Pancreas (tissue), 10 donors: ENCODE measurements around the gene ATP6V1F. TPM values are rescaled to one million over a fixed set of nuclear protein-coding genes. Genes with fewer than 3 reads are reported as not detected.

Experiments used
- ATAC-seq, 4 donors: fragments of 200-7000 bp; cut with Tn5 transposase; one replicate each; pipeline versions ENCODE4 v1.8.0 to v1.9.1; 2020; ENCODE audit warnings: mild to moderate bottlenecking in 4 of 4, moderate library complexity in 4 of 4
- DNase-seq, 6 donors: peaks; one replicate each; pipeline ENCODE4 v3.0.0-alpha.2; 2020
- FAIRE-seq: peaks from 2 replicates; lab custom pipeline; 2012; peaks lifted over from hg19 to GRCh38; lab: Jason Lieb, UNC
- H3K27ac ChIP-seq, 4 donors: fragments of 200-600 bp; sonication (generic); 1 replicate in 3 of 4; 2 replicates in 1 of 4; pipeline versions ENCODE4 v1.5.0 to v1.8.0; 2020
- H3K27me3 ChIP-seq, 4 donors: fragments of 200-600 bp; one replicate each; pipeline ENCODE4 v1.8.0; 2021
- H3K36me3 ChIP-seq, 3 donors: fragments of 200-600 bp; sonication (generic) in 1 of 3; one replicate each; pipeline versions ENCODE4 v1.5.0 to v1.8.0; 2020 to 2021
- H3K4me1 ChIP-seq, 3 donors: fragments of 200-600 bp; one replicate each; pipeline ENCODE4 v1.8.0; 2021
- H3K4me3 ChIP-seq, 4 donors: fragments of 200-600 bp; sonication (generic) in 2 of 4; one replicate each; pipeline versions ENCODE4 v1.5.0 to v1.8.0; 2020 to 2021
- H3K9me3 ChIP-seq, 4 donors: fragments of 200-600 bp; one replicate each; pipeline ENCODE4 v1.8.0; 2021
- WGBS, 2 donors: extraction: QIAGEN DNeasy Blood & Tissue Kit; methylation state at CpG; one replicate each; pipeline ENCODE4 v1.1.7; 2013; 5-methylcytosine and 5-hydroxymethylcytosine counted together
- intact Hi-C, 3 donors: fragments of 100-400 bp; cut with DNase I; formaldehyde crosslinking; loops; one replicate each; pipeline versions ENCODE4 v1.11.1 to v1.14.2; 2022
- polyA plus RNA-seq, 2 donors: library from polyadenylated mRNA; stranded (reverse); fragments of 200-250 nt; gene quantifications; one replicate each; pipeline ENCODE4 v1.2.3, GENCODE V29; 2013
- total RNA-seq, 6 donors: library from RNA; stranded (reverse); fragmentation: NEBNext Ultra II Directional in 4 of 6; extraction: Animal tissue kit (Norgen Biotek cat#: 25700) in 4 of 6; gene quantifications; one replicate each; pipeline versions ENCODE4 v1.2.1 to v1.2.4, GENCODE V29; 2021 to 2023
- TF ChIP-seq, protein P1 (sequence below), 4 donors: fragments of 200-600 bp; sonication (generic) in 3 of 4; IDR thresholded peaks; one replicate each; pipeline versions ENCODE4 v1.5.0 to v1.8.0; 2021; ENCODE audit warnings: antibody characterized with exemption in 4 of 4
- donor health status: healthy with polysubstance abuse.
- donor health status: DM: no; HTN: no; CAD: no; lungs with moderate emphysema.
- donor health status: DM: no; HTN: no; CAD: no.
- donor health status: control.
- donor health status: control.
- donor health status: Bipolar disorder and iron deficiency.
- donor health status: DM: yes; HTN: yes; CAD: no.
- donor health status: DM: no; HTN: no; CAD: no.
- donor health status: DM: no; HTN: no; CAD: no.
- donor health status: DM: yes; HTN: yes; CAD: no.

ATP6V1F gene
- total and polyA plus RNA-seq, 8 donors, result 28.1 to 96.9 (median 45.3) TPM

GRCh38 chr7:128863433-128863989 is 855 bp downstream of the ATP6V1F start:
- Histone ChIP-seq H3K4me3 (peak overlapping the region; percentile 64 to 81 (median 71)), H3K9me3 (no peaks in the 10 kb centered on the region), H3K36me3 (no peaks in the 10 kb centered on the region), H3K27ac (peak overlapping the region in 1 of 4 donors; percentile 62), H3K4me1 (peaks cover under 1 to 10% (median 7%) of the 10 kb centered on the region in 3 donors), H3K27me3 (no peaks in the 10 kb centered on the region)
- FAIRE-seq (no peak), DNase-seq (peak in 3 of 6 donors; percentile 22 to 48 (median 45)), ATAC-seq (peak; percentile 51 to 63 (median 55))
- 0 to 1% methylated on average over 6 of the region's 6 CpGs for WGBS, 2 donors
- intact Hi-C loops, result no loop called here
- TF ChIP-seq, protein P1, sequence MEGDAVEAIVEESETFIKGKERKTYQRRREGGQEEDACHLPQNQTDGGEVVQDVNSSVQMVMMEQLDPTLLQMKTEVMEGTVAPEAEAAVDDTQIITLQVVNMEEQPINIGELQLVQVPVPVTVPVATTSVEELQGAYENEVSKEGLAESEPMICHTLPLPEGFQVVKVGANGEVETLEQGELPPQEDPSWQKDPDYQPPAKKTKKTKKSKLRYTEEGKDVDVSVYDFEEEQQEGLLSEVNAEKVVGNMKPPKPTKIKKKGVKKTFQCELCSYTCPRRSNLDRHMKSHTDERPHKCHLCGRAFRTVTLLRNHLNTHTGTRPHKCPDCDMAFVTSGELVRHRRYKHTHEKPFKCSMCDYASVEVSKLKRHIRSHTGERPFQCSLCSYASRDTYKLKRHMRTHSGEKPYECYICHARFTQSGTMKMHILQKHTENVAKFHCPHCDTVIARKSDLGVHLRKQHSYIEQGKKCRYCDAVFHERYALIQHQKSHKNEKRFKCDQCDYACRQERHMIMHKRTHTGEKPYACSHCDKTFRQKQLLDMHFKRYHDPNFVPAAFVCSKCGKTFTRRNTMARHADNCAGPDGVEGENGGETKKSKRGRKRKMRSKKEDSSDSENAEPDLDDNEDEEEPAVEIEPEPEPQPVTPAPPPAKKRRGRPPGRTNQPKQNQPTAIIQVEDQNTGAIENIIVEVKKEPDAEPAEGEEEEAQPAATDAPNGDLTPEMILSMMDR (IDR thresholded peaks at IDR 0.05), result peak in 1 of 4 donors; percentile 18

DNA sequence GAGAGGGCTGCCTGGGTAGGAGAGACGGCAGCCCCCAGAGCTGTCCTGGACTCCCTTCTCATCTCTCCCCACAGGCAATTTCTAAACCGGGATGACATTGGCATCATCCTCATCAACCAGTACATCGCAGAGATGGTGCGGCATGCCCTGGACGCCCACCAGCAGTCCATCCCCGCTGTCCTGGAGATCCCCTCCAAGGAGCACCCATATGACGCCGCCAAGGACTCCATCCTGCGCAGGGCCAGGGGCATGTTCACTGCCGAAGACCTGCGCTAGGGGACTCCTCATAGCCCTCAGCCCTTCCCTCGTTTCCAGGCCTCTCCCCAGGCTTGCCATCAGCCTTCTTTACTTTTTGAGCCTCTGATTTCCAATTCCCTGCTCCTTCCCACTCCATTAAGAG is 2.6 kb downstream of the ATP6V1F start:
- TF ChIP-seq, protein P1 (IDR thresholded peaks at IDR 0.05), result no peak
- H3K27ac ChIP-seq, result no peak overlapping the region
- intact Hi-C loops, result no loop called here
- FAIRE-seq (no peak), ATAC-seq (no peak), DNase-seq (no peak)
- WGBS, 2 donors, result 91 to 98% methylated on average over 12 of the region's 12 CpGs
- H3K36me3 ChIP-seq, result no peaks in the 10 kb centered on the region
- H3K4me3 ChIP-seq, result no peak overlapping the region
- no peaks in the 10 kb centered on the region for H3K9me3 ChIP-seq
- H3K4me1 ChIP-seq, result peaks cover 7 to 14% (median 7%) of the 10 kb centered on the region in 3 donors
- H3K27me3 ChIP-seq, result no peaks in the 10 kb centered on the region

DNA sequence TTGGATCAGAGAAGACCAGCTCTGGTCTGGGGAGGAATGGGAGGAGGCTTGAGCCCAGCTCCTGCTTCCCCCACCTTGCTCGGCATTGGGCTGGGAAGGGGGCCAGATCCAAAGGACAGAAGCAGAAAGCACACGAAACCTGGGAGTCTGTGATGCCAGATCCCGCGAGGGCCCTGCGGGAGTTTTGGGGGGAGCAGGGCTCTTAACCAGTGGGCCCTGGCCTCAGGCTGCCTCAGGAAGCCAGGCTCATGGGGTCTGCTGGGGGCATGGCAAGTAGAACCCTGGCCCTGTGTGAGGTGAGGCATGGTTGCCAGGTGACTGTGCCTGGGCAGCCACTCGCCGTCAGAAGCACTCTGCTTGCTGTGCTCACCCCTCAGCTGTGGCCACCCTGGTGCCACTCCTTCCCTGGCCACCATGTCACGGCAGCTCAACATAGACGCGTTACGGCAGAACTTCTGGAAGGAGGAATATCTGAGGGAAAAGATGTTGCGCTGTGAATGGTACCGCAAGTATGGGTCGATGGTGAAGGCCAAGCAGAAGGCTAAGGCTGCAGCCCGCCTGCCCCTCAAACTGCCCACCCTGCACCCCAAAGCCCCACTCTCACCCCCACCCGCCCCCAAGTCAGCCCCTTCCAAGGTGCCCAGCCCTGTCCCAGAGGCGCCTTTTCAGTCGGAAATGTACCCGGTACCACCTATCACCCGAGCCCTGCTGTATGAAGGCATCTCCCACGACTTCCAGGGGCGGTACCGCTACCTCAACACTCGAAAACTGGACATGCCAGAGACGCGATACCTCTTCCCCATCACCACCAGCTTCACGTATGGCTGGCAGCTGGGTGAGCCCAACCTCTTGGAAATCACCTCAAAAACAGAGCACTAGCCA is 3.6 kb downstream of the ATP6V1F start:
- DNase-seq (peak in 1 of 6 donors; percentile 57), FAIRE-seq (no peak)
- peaks cover 7 to 14% (median 7%) of the 10 kb centered on the region in 3 donors for H3K4me1 ChIP-seq

GRCh38 chr7:128867241-128867640 is 4.6 kb downstream of the ATP6V1F start:
- no peak for FAIRE-seq
- Histone ChIP-seq H3K27ac (no peak overlapping the region), H3K36me3 (no peaks in the 10 kb centered on the region), H3K9me3 (no peaks in the 10 kb centered on the region), H3K4me1 (peaks cover 7 to 12% (median 7%) of the 10 kb centered on the region in 3 donors), H3K4me3 (no peak overlapping the region), H3K27me3 (no peaks in the 10 kb centered on the region)
- TF ChIP-seq, protein P1 (IDR thresholded peaks at IDR 0.05), result no peak
- no peak for DNase-seq
- intact Hi-C loops, result no loop called here
- 82 to 93% methylated on average over 4 of the region's 4 CpGs for WGBS, 2 donors
- ATAC-seq, result no peak

More for the DNA sequence above, 3.6 kb downstream of the ATP6V1F start:
- intact Hi-C loops, result no loop called here
- WGBS, 2 donors, result 91 to 93% methylated on average over 27 of the region's 27 CpGs
- Histone ChIP-seq H3K4me3 (no peak overlapping the region), H3K27me3 (no peaks in the 10 kb centered on the region), H3K36me3 (no peaks in the 10 kb centered on the region), H3K27ac (no peak overlapping the region), H3K9me3 (no peaks in the 10 kb centered on the region)
- TF ChIP-seq, protein P1 (IDR thresholded peaks at IDR 0.05), result no peak
- no peak for ATAC-seq
